Ectodermal cell (in vitro differentiated cells): ENCODE results near the gene ITGA11.

ENCODE experiments used
- H3K27ac ChIP-seq: 2 replicates; pipeline ENCODE4 v1.7.0; 2013; ENCODE audit warnings: mild to moderate bottlenecking, low read depth, low read length; ENCODE audit not compliant: insufficient read depth, poor library complexity, severe bottlenecking
- H3K27me3 ChIP-seq: 2 replicates; pipeline ENCODE4 v1.7.0; 2013; ENCODE audit warnings: mild to moderate bottlenecking, low read length; ENCODE audit not compliant: insufficient read depth, control insufficient read depth, poor library complexity, severe bottlenecking
- H3K36me3 ChIP-seq: one replicate; pipeline ENCODE4 v1.7.0; 2013; ENCODE audit warnings: low read length; ENCODE audit not compliant: control insufficient read depth, insufficient read depth
- H3K4me1 ChIP-seq: one replicate; pipeline ENCODE4 v1.7.0; 2013; ENCODE audit warnings: low read length; ENCODE audit not compliant: control insufficient read depth, insufficient read depth
- H3K4me3 ChIP-seq: 2 replicates; pipeline ENCODE4 v1.7.0; 2013; ENCODE audit warnings: low read depth, low read length, control low read depth; ENCODE audit not compliant: insufficient read depth
- H3K9me3 ChIP-seq: 2 replicates; pipeline ENCODE4 v1.7.0; 2013; ENCODE audit warnings: mild to moderate bottlenecking, low read length, moderate library complexity; ENCODE audit not compliant: control insufficient read depth
- whole genome bisulfite sequencing, 2 experiments: methylation state at CpG; one replicate each; pipeline ENCODE4 v1.1.7; 2013; ENCODE audit warnings: missing lambda C conversion rate in 2 of 2; 5-methylcytosine and 5-hydroxymethylcytosine counted together

Gene ITGA11

DNA sequence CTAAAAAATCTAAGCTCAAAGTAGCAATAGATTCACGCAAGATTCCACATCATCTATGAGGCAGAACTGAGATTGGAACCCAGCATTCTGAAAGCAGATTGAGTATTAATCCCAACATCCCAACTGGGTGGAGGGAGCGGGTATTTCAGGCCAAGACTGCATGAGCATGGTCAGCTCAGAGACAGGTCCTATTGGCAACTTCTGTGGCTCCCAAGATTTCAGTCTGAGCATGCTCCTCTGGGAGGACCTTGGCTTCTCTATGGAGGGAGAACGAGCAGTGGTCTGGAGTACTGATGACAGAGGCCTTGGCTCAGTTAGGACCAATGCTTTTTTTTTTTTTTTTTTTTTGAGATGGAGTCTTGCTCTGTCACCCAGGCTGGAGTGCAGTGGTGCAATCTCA is 4.0 kb upstream of the ITGA11 start:
- WGBS, 2 experiments: 82 to 90% methylated on average over 3 of the region's 3 CpGs
- peaks cover 7% of the 10 kb centered on the region for H3K4me1 ChIP-seq
- H3K9me3 ChIP-seq: no peaks in the 10 kb centered on the region
- no peaks in the 10 kb centered on the region for H3K36me3 ChIP-seq
- peaks cover 40% of the 10 kb centered on the region for H3K27me3 ChIP-seq
- no peak overlapping the region for H3K4me3 ChIP-seq
- H3K27ac ChIP-seq: no peak overlapping the region

DNA sequence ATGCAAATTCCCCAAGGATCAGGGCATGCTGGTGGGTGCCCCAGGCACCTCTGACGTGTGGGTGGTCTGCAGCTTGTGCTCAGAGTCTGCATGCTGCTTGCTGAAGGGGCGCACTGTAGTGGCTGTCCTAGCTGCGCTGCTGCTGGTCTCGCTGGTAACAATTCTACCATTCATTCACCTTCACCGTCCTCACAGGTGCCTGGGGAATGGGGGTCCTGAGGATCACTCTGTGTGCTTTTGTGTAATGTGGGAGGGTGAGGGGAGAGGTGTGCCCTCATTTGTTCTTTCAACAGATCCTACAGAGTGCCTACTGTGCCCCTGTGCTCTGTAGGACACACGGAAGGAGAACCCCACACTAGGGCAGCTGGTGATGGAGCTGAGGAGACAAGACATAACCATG is 2.1 kb upstream of the ITGA11 start:
- H3K4me3 ChIP-seq: no peak overlapping the region
- peaks cover 7% of the 10 kb centered on the region for H3K4me1 ChIP-seq
- no peak overlapping the region for H3K27ac ChIP-seq
- no peaks in the 10 kb centered on the region for H3K9me3 ChIP-seq
- H3K27me3 ChIP-seq: peaks cover 60% of the 10 kb centered on the region
- WGBS, 2 experiments: 75 to 79% methylated on average over 5 to 6 of the region's 6 CpGs
- H3K36me3 ChIP-seq: no peaks in the 10 kb centered on the region

GRCh38 chr15:68433551-68433950 is 1.6 kb upstream of the ITGA11 start:
- Histone ChIP-seq H3K9me3 (no peaks in the 10 kb centered on the region), H3K36me3 (no peaks in the 10 kb centered on the region), H3K27ac (no peak overlapping the region), H3K4me3 (no peak overlapping the region), H3K27me3 (peaks cover 64% of the 10 kb centered on the region), H3K4me1 (peaks cover 7% of the 10 kb centered on the region)
- 67 to 81% methylated on average over 2 of the region's 2 CpGs for WGBS, 2 experiments

- H3K4me3 ChIP-seq: peak overlapping the region; percentile 50
- peaks cover 74% of the 10 kb centered on the region for H3K27me3 ChIP-seq
- H3K36me3 ChIP-seq: no peaks in the 10 kb centered on the region
- peaks cover 7% of the 10 kb centered on the region for H3K4me1 ChIP-seq
- 68 to 70% methylated on average over 13 of the region's 13 CpGs for WGBS, 2 experiments
- H3K9me3 ChIP-seq: no peaks in the 10 kb centered on the region
- no peak overlapping the region for H3K27ac ChIP-seq
Measured at GRCh38 chr15:68432441-68433064, 590 bp upstream of the ITGA11 start.

GRCh38 chr15:68431037-68431791 is 749 bp downstream of the ITGA11 start:
- peaks cover 76% of the 10 kb centered on the region for H3K27me3 ChIP-seq
- H3K36me3 ChIP-seq: no peaks in the 10 kb centered on the region
- no peaks in the 10 kb centered on the region for H3K9me3 ChIP-seq
- H3K4me3 ChIP-seq: peak overlapping the region; percentile 50
- 5 to 7% methylated on average over 69 of the region's 69 CpGs for WGBS, 2 experiments
- peaks cover 7% of the 10 kb centered on the region for H3K4me1 ChIP-seq
- H3K27ac ChIP-seq: no peak overlapping the region

DNA sequence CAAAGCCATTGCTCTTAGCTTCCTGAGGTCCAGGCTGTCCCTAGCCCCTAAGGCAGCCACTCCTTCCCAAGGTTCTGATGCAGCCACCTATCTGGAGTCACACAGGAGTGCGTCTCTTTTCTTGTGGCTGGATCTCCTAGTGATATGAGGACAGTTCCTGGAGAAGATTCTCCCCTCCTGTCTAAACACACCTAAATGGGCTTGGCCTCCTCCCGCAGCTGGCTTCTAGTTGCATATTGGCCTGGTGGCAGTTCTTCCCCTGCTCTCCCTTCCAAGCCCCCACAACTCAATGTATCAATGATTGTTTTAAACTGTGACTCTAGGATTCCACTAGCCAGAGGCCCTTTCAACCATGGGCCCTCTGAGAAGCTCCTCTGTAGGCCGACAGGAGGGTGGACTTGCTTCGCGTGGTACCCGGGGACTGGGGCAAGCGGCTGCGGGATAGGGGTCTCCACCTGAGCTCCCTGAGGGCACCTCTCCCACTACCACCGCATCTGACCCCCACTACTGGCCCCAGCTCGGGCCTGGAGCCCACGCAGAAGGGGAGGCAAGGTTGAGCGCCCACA is 1.4 kb downstream of the ITGA11 start:
- WGBS, 2 experiments: 75 to 76% methylated on average over 12 of the region's 12 CpGs
- Histone ChIP-seq H3K27me3 (peaks cover 76% of the 10 kb centered on the region), H3K9me3 (no peaks in the 10 kb centered on the region), H3K36me3 (no peaks in the 10 kb centered on the region), H3K4me3 (no peak overlapping the region), H3K27ac (no peak overlapping the region), H3K4me1 (peaks cover 7% of the 10 kb centered on the region)

DNA sequence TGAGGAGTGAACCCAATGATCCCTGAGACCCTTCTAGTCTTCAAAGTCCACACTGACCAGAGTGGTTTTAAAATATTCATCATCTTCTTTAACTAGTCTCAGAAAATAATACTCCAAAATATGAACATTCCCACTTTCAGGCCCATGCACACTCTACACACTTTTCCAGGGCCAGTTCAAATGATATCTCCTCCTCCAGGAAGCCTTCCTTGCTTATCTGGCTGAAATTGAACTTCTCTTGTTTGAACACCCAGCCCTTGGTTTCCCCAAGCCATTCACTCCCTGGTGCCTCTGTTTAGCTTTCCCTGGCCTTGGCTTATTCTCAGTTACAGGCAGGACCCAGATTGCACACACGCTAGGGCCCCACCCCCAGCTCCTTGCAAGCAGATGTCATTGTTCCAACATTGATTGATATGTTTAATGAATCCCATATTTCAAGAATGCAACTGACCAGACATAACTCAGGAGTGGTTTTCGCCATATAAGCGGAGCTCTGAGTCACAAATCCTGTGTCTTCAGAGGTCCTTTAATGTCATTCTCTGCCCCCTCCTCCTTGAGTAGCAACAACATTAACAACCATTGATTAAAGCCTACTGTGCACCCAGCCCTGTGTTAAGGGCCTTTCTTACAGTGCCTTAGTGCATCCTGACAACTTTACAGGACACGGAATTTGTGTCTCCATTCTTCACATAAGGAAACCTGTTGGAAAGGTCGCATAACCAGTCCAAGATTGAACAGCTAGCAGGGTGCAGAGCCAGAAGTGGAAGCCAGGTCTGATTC is 2.1 kb downstream of the ITGA11 start:
- H3K4me1 ChIP-seq: peaks cover 7% of the 10 kb centered on the region
- H3K27ac ChIP-seq: no peak overlapping the region
- no peaks in the 10 kb centered on the region for H3K36me3 ChIP-seq
- WGBS, 2 experiments: 90 to 94% methylated on average over 5 of the region's 5 CpGs
- H3K9me3 ChIP-seq: no peaks in the 10 kb centered on the region
- peaks cover 74% of the 10 kb centered on the region for H3K27me3 ChIP-seq
- no peak overlapping the region for H3K4me3 ChIP-seq

- Histone ChIP-seq H3K4me3 (no peak overlapping the region), H3K36me3 (no peaks in the 10 kb centered on the region), H3K27ac (no peak overlapping the region), H3K27me3 (peaks cover 61% of the 10 kb centered on the region), H3K9me3 (no peaks in the 10 kb centered on the region), H3K4me1 (peaks cover 7% of the 10 kb centered on the region)
- 88 to 90% methylated on average over 2 of the region's 2 CpGs for WGBS, 2 experiments
Measured at GRCh38 chr15:68428431-68428940, 3.5 kb downstream of the ITGA11 start.

- Histone ChIP-seq H3K27me3 (peaks cover 56% of the 10 kb centered on the region), H3K36me3 (no peaks in the 10 kb centered on the region), H3K4me1 (peaks cover 7% of the 10 kb centered on the region), H3K27ac (no peak overlapping the region), H3K4me3 (no peak overlapping the region), H3K9me3 (no peaks in the 10 kb centered on the region)
- 84 to 86% methylated on average over 1 of the region's 1 CpG for WGBS, 2 experiments
Measured at GRCh38 chr15:68427963-68428362, 4.0 kb downstream of the ITGA11 start.

DNA sequence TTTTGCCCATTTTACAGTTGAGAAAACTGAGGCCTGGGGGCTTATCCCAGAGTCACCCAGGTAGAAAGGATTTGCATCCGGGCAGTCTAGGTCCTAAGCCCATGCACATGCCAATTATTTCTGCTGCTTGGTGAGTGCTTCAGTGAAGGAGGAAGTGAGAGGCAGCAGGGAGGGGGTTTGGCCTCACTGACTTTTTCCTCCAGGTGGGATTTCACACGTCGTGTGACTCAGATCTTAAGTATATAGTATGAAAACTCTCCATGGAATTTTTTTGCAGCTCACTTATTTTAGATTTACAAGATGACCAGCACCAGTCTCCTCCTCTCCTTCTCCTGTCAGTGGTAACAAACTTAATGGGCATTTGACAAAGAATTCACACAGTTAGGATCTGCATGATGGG is 4.6 kb downstream of the ITGA11 start:
- no peaks in the 10 kb centered on the region for H3K36me3 ChIP-seq
- H3K27ac ChIP-seq: no peak overlapping the region
- peaks cover 7% of the 10 kb centered on the region for H3K4me1 ChIP-seq
- no peak overlapping the region for H3K4me3 ChIP-seq
- H3K27me3 ChIP-seq: peaks cover 50% of the 10 kb centered on the region
- WGBS, 2 experiments: 77 to 83% methylated on average over 3 of the region's 3 CpGs
- H3K9me3 ChIP-seq: no peaks in the 10 kb centered on the region
